Cerebellar nuclear complex (tissue), 1 donor: ENCODE measurements around the gene KLHL21.
"Not testable (repeated sequence)": the region's sequence is repeated elsewhere in the genome, so short reads cannot be mapped to it uniquely, and the experiment has no call there.

Source experiments
- DNase-seq, 2 experiments: peaks; one replicate each; lab custom pipeline; 2025; lab: John Stamatoyannopoulos, UW

KLHL21 gene

GRCh38 chr1:6584126-6585080 lies 18.3 kb downstream of the KLHL21 start:
- no peak for DNase-seq

- no peak for DNase-seq
Measured at GRCh38 chr1:6582370-6582769, 20.3 kb downstream of the KLHL21 start.

GRCh38 chr1:6581561-6582305 lies 20.9 kb downstream of the KLHL21 start:
- DNase-seq: no peak

- DNase-seq: no peak
Measured at GRCh38 chr1:6580593-6581409, 21.9 kb downstream of the KLHL21 start.

GRCh38 chr1:6580119-6580592 lies 22.5 kb downstream of the KLHL21 start:
- DNase-seq: no peak

GRCh38 chr1:6579374-6580118 lies 23.1 kb downstream of the KLHL21 start, which contains the start of gene ZBTB48:
TSS of gene ZBTB48 (plus strand) at chr1:6579994. CDS start at chr1:6580610, 616 bp downstream.
- DNase-seq: peak; percentile 90 to 98

GRCh38 chr1:6578624-6579373 lies 23.9 kb downstream of the KLHL21 start:
- no peak for DNase-seq

- DNase-seq: no peak
Measured at GRCh38 chr1:6577831-6578525, 24.7 kb downstream of the KLHL21 start.

GRCh38 chr1:6574818-6575217 lies 27.9 kb downstream of the KLHL21 start:
- DNase-seq: no peak

GRCh38 chr1:6574025-6574620 lies 28.5 kb downstream of the KLHL21 start:
- no peak for DNase-seq

GRCh38 chr1:6572653-6573383 lies 29.9 kb downstream of the KLHL21 start:
- no peak for DNase-seq

GRCh38 chr1:6570987-6571386 lies 31.7 kb downstream of the KLHL21 start:
- no peak for DNase-seq

GRCh38 chr1:6570100-6570499 lies 32.6 kb downstream of the KLHL21 start:
- DNase-seq: no peak

GRCh38 chr1:6569033-6569432 lies 33.6 kb downstream of the KLHL21 start:
- DNase-seq: no peak

GRCh38 chr1:6560267-6560666 lies 42.4 kb downstream of the KLHL21 start:
- DNase-seq: no peak

- DNase-seq: not testable (repeated sequence)
Measured at GRCh38 chr1:6559161-6559560, 43.5 kb downstream of the KLHL21 start.

GRCh38 chr1:6557597-6557996 lies 45.1 kb downstream of the KLHL21 start:
- DNase-seq: no peak

GRCh38 chr1:6554907-6555778 lies 47.5 kb downstream of the KLHL21 start, which contains the start of gene TAS1R1:
TSS of gene TAS1R1 (plus strand) at chr1:6555307. CDS start at chr1:6555374, 67 bp downstream.
- peak in 1 of 2 experiments; percentile 1 for DNase-seq
